RPMI8226 (cell line): Measurements from ENCODE around the gene EPB41L1.

Source experiments
- DNase-seq: peaks from one replicate; pipeline ENCODE4 v3.0.0-alpha.2; 2015

EPB41L1 gene

DNA sequence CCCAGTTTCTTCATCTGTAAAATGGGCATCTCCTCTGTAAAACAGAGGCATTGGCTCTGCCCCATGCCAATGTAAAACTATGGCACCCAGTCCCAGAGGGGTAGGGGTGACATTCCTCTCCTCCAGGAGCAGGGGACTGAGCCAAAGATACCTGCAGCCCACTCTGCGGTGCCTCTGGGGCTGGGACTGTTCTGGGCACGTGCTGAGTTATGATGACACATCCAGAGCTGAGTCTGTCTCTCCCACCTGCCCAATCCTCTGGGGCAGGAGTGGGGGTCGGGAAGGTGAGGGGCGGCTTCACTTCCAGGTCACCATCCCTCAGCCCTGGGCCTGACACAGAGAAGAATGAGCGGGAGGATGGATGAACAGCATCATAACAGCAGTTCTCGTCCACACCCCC, 111.6 kb downstream of the EPB41L1 start:
- no peak for DNase-seq

DNA sequence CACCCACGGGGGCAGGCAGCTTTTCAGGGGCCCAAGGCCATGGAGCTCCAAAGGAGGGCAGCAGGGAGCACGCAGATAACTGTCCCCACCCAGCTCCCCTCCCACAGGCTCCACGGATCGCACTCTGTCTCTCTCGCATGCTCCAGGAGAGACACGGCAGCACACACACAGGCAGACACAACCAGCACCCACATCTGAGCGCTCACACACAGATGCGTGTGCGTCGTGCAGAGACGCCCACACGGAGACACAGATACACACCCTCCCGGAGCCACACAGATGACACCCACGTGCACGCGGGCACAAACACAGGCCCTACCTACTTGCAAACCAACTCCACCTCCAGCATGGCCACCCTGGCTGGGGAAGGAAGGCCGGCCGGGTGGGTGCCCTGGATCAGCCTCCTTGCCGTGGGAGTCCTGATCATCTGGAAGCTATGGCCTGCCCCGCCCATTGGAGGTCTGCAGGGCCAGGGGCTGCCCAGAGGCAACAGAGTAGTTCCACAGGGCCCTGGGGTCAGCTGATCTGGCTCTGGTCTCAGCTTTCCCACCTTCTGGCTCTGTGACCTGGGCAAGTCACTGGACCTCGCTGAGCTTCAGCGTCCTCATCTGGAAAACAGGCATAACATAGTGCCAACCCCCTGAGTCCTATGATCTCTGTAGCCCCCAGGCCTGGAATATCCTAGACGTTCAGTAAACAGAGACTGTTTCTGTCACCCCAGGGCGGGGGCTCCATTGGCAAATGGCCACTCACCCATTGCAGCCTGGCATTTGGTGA, 113.3 kb downstream of the EPB41L1 start:
- no peak for DNase-seq

DNA sequence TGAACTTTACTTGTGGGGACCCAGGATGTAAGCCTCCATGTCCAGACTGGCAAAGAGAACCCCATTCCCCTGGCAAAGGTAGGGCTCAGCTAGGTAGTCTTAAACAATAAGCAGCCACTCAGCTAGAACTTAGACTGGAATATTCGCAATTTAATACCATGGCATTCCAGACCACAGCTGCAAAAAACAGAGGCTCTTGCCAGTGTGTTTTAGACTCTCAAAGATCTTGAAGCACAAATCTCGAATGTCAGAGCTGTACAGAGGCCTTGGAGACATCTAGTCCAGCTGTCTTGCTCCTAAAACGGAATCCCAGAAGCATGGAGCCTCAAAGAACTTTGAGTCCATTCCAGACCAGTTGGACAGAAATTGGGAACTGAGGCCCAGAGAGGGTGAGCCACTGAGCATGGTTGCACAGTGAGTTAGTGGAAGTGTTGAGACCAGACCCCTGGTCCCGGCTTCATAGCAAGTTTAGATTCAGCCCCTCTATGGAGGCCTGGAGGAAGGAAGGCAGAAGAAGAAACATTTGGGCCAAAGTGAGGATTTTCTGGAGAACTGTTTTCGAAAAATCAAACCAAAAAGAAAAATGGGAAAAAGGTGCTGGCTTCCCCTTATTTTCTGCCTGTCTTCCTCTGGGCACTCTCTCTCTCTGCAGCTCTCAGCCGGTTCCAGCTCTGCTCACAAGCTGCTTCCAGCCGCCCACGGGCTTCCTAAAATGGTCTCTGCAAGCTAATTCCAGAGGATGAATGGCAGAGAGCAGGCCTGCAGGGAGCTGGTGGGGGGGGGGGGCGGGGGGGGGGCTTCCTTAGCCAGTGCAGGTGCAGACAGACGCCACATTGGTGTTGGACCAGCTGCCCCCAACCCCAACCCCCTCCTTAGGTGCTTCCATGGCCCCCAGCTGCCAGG, 114.2 kb downstream of the EPB41L1 start:
- DNase-seq, result no peak

DNA sequence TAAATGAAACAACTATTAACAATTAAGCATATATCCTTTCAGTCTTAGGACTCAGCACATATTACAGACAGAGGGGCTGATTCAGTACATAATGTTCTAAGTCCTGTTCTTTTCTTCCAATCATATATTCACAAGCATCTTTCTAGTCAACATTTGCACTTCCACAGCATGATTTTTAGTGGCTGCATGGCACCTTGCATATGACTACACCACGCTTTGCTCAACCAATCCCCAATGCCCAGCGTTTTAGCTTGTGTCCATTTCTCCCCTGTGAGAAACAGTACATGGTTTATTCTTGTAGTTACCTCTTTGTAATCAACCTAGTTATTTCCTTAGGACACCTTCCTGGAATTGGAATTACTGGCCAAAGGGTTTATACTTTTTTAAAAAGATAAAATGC, 115.0 kb downstream of the EPB41L1 start:
- no peak for DNase-seq

DNA sequence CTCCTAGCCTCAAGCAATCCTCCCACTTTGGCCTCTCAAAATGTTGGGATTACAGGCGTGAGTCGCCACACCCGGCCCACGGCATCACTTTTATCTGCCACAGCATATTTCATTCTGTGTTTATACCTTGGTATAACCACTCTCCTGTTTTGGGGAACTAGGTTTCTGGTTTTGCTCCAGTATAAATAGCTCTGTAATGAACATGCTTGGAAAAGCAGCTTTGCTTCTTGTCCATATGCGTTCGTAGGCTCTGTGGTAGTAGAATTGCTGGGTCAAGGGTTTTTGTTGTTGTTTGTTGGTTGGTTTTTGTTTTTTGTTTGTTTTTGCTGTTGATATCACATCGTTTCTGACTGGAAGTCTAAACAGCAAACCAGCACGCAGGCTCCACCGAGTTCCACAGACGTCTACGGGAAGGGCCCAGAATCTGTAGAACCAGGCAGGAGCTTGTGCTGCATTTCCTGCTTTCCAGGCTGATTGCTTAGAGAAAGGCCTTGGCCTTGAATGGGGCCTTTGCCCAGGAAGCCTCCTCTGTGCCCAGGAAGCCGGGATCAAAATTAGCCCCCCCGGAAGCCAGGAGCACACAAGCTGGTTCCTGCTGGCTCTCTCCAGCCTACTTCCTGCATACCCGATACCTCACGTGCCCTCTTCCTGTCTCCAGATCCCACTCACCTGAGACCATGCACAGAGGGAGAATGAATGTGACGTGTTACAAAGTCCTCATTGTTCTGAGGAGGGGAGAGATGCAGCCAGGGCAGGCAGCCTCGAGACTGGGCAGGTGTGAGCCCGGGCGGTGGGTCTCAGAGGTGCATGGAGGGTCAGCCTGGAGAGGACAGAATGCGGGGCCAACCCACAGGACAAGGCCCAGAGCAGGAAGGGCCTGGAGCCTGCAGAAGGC, 116.5 kb downstream of the EPB41L1 start:
- no peak for DNase-seq

DNA sequence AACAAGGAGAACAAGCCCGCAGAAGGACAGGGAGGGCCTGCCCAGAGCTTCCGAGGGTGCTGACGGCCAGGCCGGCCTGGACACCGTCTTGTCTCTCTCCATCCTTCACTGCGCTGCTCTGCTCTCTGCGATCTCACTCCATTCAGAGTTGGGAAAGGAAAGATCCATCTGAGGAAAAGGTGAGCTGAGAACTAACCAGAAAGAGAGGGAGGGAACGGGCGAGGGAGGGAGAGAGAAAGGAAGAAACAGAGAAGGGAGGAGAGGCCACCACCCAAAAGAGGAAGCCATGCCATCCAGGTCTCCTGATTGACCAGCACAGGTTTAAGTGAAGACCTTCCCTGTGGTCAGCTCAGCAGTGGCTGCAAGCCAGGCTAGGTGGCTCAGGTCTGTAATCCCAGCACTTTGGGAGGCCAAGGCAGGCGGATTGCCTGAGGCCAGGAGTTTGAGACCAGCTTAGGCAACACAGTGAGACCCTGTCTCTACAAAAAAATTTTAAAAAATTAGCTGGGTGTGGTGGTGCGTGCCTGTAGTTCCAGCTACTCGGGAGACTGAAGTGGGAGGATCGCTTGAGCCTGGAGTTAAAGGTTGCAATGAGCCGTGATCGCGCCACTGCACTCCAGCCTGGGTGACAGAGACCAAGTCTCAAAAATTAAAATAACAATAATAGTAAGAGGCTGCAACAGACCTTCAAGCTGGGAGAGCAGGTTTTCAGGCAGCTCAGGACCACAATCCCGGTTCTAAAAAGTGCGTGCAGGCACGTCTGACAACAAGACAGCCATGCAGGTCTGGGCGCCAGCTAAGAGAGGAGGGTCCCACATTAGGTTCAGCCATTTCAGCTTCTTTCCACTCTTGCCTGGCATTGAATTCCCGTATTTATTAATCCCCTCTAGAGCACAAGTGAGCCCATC, 117.4 kb downstream of the EPB41L1 start:
- DNase-seq, result no peak

DNA sequence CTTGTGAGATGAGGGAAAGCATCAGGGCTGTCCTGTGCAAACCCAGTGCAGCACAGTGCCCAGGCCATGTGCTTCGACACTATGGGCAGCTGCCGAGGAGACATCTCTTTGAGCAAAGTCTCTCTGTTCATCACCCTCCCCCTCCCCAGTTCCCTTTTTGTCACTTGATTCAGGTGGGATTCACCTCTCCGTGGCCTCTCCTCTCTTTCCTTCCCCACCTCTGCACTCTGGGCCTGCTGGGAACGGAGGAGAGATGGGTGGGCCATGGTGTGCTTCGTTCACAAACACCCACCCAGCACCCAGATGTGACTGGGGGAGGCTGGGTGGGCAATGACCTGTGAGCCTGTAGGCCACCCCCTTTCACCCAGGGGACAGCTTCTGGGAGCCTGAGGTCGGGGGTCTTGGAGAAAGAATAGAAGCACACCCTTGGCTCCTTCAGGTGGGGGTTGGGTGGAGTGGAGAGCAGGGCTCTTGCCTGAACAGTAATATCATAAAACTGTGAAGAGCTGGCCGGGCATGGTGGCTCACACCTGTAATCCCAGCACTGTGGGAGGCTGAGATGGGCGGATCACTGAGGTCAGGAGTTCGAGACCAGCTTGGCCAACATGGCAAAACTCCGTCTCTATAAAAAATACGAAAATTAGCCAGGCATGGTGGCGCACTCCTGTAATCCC, 118.1 kb downstream of the EPB41L1 start:
- no peak for DNase-seq

DNA sequence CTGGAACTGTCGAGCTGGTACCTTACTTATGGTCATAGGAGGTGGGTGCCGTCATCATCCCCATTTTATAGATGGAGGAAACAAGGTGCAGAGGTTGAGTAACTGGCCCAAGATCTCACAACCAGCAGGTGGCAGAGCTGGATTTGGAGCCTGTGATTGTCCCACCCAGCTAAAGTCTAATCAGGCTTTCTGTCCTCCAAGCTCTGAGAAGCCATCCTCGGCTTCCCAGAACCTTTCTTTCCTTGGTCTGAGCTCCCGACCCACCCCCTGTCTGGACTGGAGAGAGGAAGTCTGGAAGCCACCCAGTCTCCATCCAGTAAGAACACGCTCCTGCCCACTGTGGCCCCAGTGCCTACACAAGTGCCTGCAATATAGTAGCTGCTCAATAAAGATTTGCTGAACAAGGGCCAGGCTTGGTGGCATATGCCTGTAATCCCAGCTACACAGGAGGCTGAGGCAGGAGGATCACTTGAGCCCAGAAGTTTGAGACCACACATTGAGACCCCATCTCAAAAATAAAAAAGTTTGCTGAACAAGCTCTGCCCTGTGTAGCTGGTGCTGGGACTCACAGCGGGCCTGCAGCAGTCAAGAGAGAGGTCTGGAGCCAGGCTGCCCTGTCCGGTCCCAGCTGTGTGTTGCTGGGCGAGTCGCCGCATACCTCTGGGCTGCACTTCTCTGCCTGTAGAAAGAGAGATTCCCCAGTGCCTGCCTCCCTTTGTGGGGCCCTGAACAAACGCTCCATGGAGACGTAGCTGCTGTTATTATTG, 119.1 kb downstream of the EPB41L1 start:
- peak; percentile 68 for DNase-seq

DNA sequence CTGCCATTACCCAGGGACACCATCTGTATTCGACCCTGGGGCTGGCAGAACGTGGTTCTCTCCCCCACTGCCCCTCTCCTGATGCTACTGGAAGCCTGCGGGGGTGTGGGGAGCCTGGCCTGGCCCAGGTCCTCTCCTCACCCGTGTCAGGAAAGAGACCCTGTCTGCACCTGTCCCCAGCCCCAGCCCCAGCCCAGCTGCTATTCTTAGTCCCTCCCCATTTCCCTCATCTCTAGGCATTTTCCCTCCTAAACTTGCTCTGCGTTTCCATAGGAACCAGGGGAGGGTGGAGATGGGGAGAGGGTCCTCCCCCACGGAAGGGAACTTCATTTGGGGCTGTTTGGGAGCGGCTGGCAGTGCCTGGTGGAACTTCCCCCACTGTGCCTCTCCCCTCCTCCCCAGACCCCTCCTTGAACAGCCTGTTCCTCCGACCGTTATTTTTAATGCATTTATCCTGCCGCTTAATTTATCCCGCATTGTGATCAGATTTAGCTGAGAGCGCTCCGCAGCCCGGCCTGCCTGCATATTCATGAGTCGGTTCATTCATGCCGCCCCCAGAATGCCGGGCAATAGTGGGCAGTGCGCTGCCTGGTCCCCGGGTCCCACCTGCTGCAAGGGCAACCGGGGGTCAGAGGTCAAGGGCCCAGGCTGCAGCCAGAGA, 119.8 kb downstream of the EPB41L1 start:
- DNase-seq, result no peak

DNA sequence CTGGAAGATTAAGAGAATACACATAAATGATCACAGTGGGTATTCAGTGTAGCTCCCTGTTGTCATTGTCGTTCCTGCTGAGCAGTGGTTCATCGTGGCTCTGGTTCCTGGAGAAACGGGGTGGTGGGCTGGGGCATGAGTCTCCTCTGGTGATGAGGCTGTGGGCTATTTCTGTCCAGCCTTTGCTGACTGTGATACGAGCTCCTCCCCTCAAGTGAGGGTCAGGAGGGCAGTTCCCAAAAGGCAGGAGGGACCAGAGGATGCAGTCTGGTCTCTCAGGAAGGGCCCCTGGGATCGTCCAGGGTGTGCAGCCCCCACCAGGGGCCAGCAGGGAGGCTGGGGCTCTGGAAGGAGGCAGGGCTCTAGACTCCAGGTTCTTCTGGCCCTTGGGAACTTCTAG, 120.5 kb downstream of the EPB41L1 start:
- DNase-seq, result no peak

DNA sequence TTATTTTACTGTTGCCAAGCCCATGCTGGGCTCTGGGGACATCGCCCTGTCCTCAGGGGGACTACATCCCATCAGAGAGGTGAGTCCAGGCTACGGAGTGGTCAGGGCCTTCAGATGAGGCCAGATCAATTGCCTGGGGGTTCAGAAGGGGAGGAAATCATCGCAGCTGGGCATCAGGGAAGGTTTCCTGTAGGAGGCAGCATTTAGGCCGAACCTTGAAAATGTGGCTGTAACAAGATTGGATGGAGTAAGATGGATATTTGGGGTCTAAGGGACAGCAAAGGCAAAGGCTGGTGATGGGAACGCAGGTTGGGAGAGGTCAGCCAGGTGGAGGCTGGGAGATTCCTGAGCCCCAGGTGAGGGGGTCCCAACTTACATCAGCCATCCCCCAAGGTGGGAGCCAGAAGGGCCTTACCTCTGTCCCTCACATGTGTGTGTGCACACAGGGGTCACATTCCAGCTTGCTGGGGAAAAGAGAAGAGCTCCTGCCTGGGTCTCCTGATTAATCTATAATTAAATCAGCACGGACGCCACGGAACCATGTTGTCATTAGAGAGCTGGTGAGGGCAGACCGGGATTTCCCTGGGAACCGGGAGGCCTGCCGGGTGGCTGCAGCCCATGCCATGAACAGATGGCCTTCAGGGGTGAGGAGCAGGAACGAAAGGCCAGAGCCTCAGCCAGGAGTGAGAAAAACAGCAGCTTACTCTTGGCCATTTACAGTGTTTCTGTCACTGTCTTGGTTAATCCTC, 121.1 kb downstream of the EPB41L1 start:
- DNase-seq, result no peak

DNA sequence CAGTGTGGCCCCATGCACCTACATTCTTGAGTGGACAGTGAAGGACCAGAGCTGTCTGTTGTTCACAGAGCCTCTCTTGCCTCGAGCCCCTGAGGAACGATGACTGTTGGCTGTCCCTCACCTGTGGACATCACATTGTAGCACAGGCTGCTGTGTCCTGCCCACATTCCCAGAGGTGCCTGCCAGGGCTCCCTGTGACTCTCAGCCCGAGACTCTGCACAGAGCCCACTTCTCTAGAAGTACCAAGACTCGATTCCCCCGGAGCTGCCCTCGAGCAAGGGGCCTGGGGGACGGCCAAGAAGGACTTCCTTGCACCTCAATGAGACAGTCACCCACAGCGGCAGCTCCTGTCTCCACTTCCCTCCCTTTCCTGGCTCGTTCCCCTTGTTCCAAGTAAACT, 123.0 kb downstream of the EPB41L1 start:
- no peak for DNase-seq

DNA sequence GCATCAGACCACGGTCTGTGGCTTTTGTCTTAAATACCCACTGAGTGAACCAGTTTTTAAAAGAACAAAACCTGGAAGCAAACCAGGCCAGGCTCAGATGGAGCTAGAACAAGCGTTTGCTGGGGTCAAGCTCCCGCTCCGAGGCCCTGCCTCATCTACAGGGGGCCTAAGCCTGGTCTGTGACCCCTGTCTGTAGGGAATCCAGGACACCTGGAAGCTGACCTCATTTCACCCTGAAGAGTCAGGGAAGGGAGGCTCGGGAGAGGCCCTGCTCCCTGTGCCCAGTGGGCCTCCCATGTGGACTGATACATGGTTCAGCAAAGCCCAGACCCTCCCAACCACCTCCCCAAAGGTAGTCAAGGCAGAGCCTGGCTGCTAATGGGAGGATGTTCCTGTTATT, 124.8 kb downstream of the EPB41L1 start:
- no peak for DNase-seq

DNA sequence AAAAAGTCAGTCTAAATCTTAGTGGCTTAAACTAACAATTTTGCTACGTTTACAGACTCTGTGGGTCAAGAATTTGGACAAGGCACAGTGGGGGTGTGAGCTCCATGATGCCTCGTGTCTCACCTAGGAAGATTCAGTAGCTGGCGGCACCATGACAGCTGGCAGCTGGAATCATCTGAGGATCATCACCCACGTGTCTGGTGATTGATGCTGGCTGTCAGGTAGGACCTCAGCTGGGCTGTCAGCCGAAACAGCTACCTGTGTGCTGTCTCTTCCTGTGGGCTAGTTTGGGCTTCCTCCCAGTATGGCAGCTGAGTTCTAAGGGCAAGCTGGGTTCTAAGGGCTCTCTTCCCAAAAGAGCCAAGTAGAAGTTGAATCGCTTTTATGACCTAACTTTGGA, 125.2 kb downstream of the EPB41L1 start:
- DNase-seq, result no peak

DNA sequence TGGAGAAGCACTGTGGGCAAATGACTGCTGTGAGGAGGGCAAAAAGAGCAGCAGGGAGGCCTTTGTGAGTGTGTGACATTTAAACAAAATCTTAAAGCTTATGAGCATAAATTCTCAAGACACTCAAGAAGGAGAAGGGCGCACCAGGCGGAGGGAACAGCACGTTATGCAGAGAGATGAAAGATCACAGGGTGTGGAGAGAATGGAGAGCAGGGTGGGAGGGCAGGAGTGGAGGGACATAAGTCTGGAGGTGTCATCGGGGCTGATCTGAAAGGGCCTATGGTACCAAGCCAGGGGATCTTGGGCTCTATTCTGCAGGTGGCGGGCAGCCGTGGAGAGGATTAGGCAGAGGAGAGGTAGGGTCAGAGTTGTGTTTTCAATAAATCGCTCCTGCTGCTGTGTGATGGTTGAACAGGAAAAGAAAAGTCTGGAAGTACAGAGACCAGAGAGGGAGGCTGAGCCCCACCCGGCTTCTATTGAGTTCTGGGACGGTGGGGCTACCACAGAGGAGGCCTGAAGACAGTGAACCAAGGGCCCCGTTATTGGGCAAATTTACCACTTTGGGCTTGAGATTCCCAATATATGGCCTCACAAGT, 127.3 kb downstream of the EPB41L1 start:
- no peak for DNase-seq
